Astrocyte (in vitro differentiated cells and primary cell): ENCODE data around the gene IL15.

Source experiments
- EZH2 ChIP-seq: IDR thresholded peaks from 2 replicates; pipeline ENCODE4 v1.6.1; 2012; ENCODE audit warnings: mild to moderate bottlenecking, low read length, inconsistent platforms; ENCODE audit not compliant: insufficient read depth
- TF ChIP-seq, protein P1 (sequence below): IDR thresholded peaks from 2 replicates; pipeline ENCODE4 v1.5.1; 2011; ENCODE audit warnings: low read depth, mild to moderate bottlenecking, inconsistent platforms, low read length, moderate library complexity; ENCODE audit not compliant: insufficient read depth

DNA sequence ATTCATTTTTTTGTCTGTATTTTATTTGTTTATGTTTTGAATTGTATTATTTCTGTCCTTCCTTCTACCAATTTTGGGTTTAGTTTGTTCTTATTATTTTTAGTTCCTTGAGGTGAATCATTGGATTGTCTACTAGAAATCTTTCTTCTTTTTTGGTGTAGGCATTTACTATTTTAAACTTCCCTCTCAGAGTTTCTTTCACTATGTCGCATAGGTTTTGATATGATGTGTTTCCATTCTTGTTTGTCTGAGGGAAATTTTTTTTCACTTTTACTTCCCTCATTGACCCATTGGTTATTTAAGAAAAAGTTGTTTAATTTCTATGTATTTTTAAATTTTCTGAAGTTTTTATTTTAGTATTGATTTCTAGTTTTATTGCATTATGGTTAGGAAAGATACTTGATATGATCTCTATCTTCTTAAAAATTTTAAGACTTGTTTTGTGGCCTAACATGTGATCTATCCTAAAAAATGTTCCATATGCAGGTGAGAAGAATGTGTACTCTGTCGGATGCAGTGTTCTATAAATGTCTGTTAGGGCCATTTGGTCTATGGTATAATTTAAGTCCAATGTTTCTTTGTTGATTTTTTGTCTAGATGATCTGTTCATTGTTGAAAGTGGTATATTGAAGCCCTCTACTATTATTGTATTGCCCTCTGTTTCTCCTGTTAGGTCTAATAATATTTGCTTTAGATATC lies 68.8 kb downstream of the IL15 start:
- TF ChIP-seq, protein P1, sequence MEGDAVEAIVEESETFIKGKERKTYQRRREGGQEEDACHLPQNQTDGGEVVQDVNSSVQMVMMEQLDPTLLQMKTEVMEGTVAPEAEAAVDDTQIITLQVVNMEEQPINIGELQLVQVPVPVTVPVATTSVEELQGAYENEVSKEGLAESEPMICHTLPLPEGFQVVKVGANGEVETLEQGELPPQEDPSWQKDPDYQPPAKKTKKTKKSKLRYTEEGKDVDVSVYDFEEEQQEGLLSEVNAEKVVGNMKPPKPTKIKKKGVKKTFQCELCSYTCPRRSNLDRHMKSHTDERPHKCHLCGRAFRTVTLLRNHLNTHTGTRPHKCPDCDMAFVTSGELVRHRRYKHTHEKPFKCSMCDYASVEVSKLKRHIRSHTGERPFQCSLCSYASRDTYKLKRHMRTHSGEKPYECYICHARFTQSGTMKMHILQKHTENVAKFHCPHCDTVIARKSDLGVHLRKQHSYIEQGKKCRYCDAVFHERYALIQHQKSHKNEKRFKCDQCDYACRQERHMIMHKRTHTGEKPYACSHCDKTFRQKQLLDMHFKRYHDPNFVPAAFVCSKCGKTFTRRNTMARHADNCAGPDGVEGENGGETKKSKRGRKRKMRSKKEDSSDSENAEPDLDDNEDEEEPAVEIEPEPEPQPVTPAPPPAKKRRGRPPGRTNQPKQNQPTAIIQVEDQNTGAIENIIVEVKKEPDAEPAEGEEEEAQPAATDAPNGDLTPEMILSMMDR: no peak
- no peak for TF ChIP-seq EZH2
